ENCODE results near the gene BCR.

BCR gene

GRCh38 chr22:23181721-23182308 is 1.5 kb downstream of the BCR start:
- Histone ChIP-seq H4K20me1 (peaks cover 86% of the 10 kb centered on the region), H3K4me3 (peak overlapping the region; percentile 99), H3K4me1 (peaks cover 54% of the 10 kb centered on the region), H3K9ac (peak overlapping the region; percentile 96), H3K9me3 (peaks cover 8% of the 10 kb centered on the region), H3K36me3 (peaks cover 45% of the 10 kb centered on the region), H3K27ac (peak overlapping the region; percentile 97), H3K27me3 (no peaks in the 10 kb centered on the region), H3K4me2 (peak overlapping the region; percentile 100)
- TF ChIP-seq Cebpa-rat (IDR thresholded peaks at IDR 0.05) = no peak

DNA sequence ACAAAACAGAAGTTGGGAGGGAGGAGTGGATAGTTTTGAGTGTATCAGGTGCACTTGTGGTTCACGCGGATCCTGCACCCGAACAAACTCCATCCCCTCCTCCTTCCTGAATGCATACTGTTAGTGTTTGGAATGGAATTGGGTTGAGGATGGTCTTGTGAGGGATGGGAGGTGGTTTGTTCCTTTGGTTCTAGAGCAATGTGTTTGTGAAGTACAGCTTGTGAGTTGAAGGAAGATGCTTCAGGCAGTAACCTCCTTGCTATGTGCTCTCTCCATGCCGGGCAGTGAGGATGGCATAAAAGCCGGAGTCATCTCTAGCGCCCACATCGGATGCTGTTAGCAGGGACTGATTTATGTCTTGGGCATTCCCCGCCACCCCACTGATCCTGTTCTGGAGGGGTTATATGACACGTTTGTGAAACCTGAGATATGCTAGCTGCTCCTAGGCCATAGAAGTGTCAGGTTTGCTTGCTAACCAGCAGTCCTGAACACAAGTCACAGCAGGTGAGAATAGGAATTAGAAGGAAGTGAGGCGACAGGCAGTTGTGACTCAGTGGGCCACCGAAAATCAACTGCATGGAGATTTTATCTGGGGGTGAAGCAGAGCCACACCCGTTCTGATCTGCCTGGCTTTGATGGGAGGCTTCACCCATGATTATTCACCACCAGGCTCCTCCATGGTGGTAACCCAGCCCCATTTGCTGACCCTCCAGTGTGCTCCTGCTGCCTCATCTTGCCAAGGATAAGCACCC is 2.2 kb downstream of the BCR start:
- Histone ChIP-seq H3K27me3 (no peaks in the 10 kb centered on the region), H3K4me3 (peak overlapping the region; percentile 99), H3K4me1 (peaks cover 61% of the 10 kb centered on the region), H3K4me2 (peak overlapping the region; percentile 100), H4K20me1 (peaks cover 93% of the 10 kb centered on the region), H3K9ac (peak overlapping the region; percentile 96), H3K27ac (peak overlapping the region; percentile 97), H3K9me3 (peaks cover 1% of the 10 kb centered on the region; the same call in 1 of the 2 replicates), H3K36me3 (peaks cover 47% of the 10 kb centered on the region)
- TF ChIP-seq Cebpa-rat (IDR thresholded peaks at IDR 0.05) = no peak

- peaks cover 66% of the 10 kb centered on the region for H3K4me1 ChIP-seq
- H3K9me3 ChIP-seq = no peaks in the 10 kb centered on the region
- peak overlapping the region; percentile 96 for H3K9ac ChIP-seq
- H4K20me1 ChIP-seq = peaks cover 99% of the 10 kb centered on the region
- TF ChIP-seq Cebpa-rat (IDR thresholded peaks at IDR 0.05) = no peak
- peak overlapping the region; percentile 100 for H3K4me2 ChIP-seq
- peak overlapping the region; percentile 97 for H3K27ac ChIP-seq
- no peaks in the 10 kb centered on the region for H3K27me3 ChIP-seq
- H3K4me3 ChIP-seq = peak overlapping the region; percentile 99
- peaks cover 54% of the 10 kb centered on the region for H3K36me3 ChIP-seq
These were observed 2.9 kb downstream of the BCR start for GRCh38 chr22:23183061-23183698.

- Histone ChIP-seq H3K4me1 (peaks cover 66% of the 10 kb centered on the region), H4K20me1 (peaks cover 99% of the 10 kb centered on the region), H3K9ac (peak overlapping the region; percentile 96), H3K27me3 (no peaks in the 10 kb centered on the region), H3K4me3 (peak overlapping the region; percentile 99), H3K36me3 (peaks cover 64% of the 10 kb centered on the region), H3K4me2 (peak overlapping the region; percentile 100), H3K27ac (peak overlapping the region; percentile 97), H3K9me3 (no peaks in the 10 kb centered on the region)
- TF ChIP-seq Cebpa-rat (IDR thresholded peaks at IDR 0.05) = no peak
These were observed 3.9 kb downstream of the BCR start for GRCh38 chr22:23184100-23184763.

DNA sequence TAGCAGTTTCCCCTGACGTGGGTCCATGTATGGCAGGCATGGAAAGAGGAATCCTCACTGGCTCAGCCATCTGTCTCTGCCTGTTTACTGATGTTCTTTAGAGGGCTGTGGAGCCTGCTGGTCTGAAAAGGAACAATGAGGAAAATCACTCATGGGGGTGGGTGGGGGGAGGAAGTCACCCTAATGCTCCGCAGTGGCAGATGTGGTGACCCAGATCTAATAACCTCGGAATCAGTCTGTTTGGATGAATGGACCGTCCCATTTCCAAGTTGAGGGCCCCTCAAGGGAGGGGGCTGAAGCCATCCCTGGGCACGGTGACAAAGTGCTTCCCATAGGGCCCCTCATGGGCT is 4.4 kb downstream of the BCR start:
- H4K20me1 ChIP-seq = peaks cover 99% of the 10 kb centered on the region
- H3K27ac ChIP-seq = peak overlapping the region; percentile 97
- peak overlapping the region; percentile 99 for H3K4me3 ChIP-seq
- H3K36me3 ChIP-seq = peaks cover 69% of the 10 kb centered on the region
- TF ChIP-seq Cebpa-rat (IDR thresholded peaks at IDR 0.05) = no peak
- peaks cover 66% of the 10 kb centered on the region for H3K4me1 ChIP-seq
- peak overlapping the region; percentile 96 for H3K9ac ChIP-seq
- H3K27me3 ChIP-seq = no peaks in the 10 kb centered on the region
- no peaks in the 10 kb centered on the region for H3K9me3 ChIP-seq
- H3K4me2 ChIP-seq = peak overlapping the region; percentile 100

GRCh38 chr22:23187211-23187610 is 6.9 kb downstream of the BCR start:
- Histone ChIP-seq H3K36me3 (peaks cover 83% of the 10 kb centered on the region), H4K20me1 (peaks cover 99% of the 10 kb centered on the region), H3K4me1 (peaks cover 86% of the 10 kb centered on the region), H3K9ac (0 out of 2 replicates have a peak overlapping the region, but pooled peaks have one; percentile 42), H3K9me3 (no peaks in the 10 kb centered on the region), H3K27me3 (no peaks in the 10 kb centered on the region), H3K27ac (peak overlapping the region; percentile 97; the same call in 1 of the 2 replicates), H3K4me3 (peak overlapping the region; percentile 99; the same call in 1 of the 2 replicates), H3K4me2 (peak overlapping the region; percentile 100)
- no peak for TF ChIP-seq Cebpa-rat (IDR thresholded peaks at IDR 0.05)

GRCh38 chr22:23187871-23188700 is 7.8 kb downstream of the BCR start:
- Histone ChIP-seq H4K20me1 (peaks cover 99% of the 10 kb centered on the region), H3K4me3 (peak overlapping the region; percentile 99; the same call in 1 of the 2 replicates), H3K9ac (peak overlapping the region; percentile 42), H3K36me3 (peaks cover 83% of the 10 kb centered on the region), H3K4me2 (peak overlapping the region; percentile 100), H3K27me3 (no peaks in the 10 kb centered on the region), H3K27ac (peak overlapping the region; percentile 69), H3K4me1 (peaks cover 95% of the 10 kb centered on the region), H3K9me3 (no peaks in the 10 kb centered on the region)
- no peak for TF ChIP-seq Cebpa-rat (IDR thresholded peaks at IDR 0.05)

DNA sequence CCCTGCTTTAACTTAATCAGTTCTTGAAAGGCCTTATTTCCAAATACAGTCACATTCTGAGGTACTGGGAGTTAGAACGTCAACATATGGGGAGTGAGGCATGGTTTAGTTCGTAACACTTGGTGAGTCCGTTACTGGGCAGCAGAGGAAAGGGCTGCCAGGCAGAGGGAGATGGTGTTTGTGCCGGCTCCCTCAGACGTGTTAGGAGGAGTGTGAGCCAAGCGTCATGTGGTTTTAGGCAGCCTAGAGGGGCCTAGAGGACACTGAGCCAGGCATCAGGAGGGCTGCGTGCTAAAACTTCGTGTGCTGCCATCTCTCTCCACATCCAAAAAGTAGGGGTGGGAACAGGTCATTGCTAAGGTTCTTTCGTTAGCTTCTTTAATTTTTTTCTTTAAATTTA is 10.2 kb downstream of the BCR start:
- H3K4me3 ChIP-seq = peak overlapping the region; percentile 9; the same call in 1 of the 2 replicates
- no peaks in the 10 kb centered on the region for H3K27me3 ChIP-seq
- peak overlapping the region; percentile 100 for H3K4me2 ChIP-seq
- peaks cover 99% of the 10 kb centered on the region for H3K4me1 ChIP-seq
- peak overlapping the region; percentile 62 for H3K9ac ChIP-seq
- H3K9me3 ChIP-seq = no peaks in the 10 kb centered on the region
- no peak for TF ChIP-seq Cebpa-rat (IDR thresholded peaks at IDR 0.05)
- peak overlapping the region; percentile 69 for H3K27ac ChIP-seq
- H4K20me1 ChIP-seq = peaks cover 100% of the 10 kb centered on the region
- peaks cover 82% of the 10 kb centered on the region for H3K36me3 ChIP-seq

DNA sequence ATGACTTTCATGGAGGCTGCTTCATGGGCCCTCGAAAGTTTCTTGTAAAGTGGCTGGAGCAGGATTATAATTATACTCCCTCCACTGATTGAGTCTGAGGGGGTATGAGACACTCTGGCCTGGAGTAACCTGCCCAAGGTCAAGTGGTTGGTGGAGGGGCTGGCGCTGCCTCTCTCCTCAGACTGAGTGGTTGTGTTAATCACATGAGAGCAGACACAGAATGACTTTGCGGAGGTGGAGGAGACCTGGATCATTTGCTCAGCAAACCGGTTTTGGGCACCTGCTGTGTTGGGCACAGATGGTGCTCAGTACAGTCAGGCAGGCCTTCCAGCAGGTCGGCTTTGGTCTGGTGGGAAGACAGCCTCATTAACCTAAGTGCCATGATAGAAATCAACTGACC is 11.8 kb downstream of the BCR start:
- Histone ChIP-seq H3K9me3 (no peaks in the 10 kb centered on the region), H3K27ac (peak overlapping the region; percentile 69), H3K4me3 (no peak overlapping the region), H4K20me1 (peaks cover 100% of the 10 kb centered on the region), H3K4me2 (peak overlapping the region; percentile 100), H3K27me3 (no peaks in the 10 kb centered on the region), H3K9ac (peak overlapping the region; percentile 62), H3K36me3 (peaks cover 87% of the 10 kb centered on the region), H3K4me1 (peaks cover 100% of the 10 kb centered on the region)
- TF ChIP-seq Cebpa-rat (IDR thresholded peaks at IDR 0.05) = no peak
